KBM-7 (cell line): Measurements from ENCODE around the gene POM121L2.
"Not testable (repeated sequence)": the region's sequence is repeated elsewhere in the genome, so short reads cannot be mapped to it uniquely, and the experiment has no call there.

ENCODE experiments used
- DNase-seq: peaks from one replicate; pipeline ENCODE4 v3.0.0-alpha.2; 2015
- in situ Hi-C: fragments of 300-500 bp; cut with MboI; formaldehyde crosslinking; loops from 2 replicates; pipeline ENCODE4 v1.14.3; 2020; ENCODE audit warnings: low sequenced_read_pairs, low pct_unique_long_range_greater_than_20kb, mixed read lengths

The POM121L2 gene

DNA sequence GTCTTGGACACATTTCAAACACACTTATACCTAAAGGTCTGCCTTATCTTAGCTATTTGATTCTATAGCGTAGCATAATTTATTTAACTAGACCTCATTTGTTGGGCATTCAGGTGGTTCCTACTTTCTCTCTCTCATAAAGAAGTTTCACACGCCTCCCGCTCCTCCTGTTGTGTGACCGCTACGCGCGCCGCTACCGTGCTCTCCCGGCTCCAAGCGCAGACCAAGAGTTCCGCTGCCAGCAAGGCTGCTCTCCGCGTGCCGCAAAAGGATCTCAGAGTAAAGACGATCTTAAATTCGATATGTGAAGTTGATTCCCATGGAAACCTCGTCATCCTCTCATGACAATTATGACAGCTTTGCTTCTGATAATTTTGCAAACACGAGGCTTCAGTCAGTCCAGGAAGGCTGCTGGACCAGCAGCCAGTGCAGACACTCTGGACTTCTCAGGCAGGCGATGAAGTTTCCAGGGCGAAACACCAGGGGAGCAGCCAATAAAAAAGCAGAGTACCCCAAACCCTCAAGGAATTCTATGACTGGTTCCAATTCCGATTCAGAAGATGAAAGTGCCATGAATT, 44.1 kb downstream of the POM121L2 start:
- DNase-seq = no peak
- in situ Hi-C loops = no loop called here

DNA sequence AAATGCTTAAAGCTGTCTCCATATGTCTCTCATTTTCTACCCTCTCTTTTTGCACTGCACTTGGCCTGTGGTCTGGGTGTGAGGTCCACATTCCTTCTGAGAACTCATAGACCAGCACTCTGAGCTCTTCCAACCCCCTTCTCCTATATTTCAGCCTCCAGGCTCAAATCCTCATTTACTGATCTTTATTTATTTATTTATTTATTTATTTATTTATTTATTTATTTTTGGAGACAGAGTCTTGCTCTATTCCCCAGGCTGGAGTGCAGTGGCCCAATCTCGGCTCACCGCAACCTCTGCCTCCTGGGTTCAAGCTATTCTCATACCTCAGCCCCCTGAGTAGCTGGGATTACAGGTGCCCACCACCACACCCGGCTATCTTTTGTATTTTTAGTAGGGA, 45.1 kb downstream of the POM121L2 start:
- DNase-seq, in situ Hi-C loops: not testable (repeated sequence)

DNA sequence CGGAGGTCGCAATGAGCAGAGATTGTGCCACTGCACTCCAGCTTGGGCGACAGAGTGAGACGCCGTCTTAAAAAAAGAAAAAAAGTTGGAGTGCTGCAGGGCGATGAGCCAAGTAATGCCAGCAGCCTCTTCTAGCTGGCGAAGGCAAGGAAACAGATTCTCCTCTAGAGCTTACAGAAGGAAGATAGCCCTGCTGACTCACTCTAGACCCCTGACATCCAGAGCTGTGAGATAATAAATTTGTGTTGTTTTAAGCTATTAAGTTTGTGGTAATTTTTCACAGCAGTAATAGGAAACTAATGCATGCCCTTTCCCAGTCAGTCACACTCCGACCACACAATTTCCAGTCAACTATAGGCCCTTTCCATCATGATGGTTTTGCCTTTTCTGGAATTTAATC, 48.2 kb downstream of the POM121L2 start:
- no peak for DNase-seq
- in situ Hi-C loops = no loop called here

DNA sequence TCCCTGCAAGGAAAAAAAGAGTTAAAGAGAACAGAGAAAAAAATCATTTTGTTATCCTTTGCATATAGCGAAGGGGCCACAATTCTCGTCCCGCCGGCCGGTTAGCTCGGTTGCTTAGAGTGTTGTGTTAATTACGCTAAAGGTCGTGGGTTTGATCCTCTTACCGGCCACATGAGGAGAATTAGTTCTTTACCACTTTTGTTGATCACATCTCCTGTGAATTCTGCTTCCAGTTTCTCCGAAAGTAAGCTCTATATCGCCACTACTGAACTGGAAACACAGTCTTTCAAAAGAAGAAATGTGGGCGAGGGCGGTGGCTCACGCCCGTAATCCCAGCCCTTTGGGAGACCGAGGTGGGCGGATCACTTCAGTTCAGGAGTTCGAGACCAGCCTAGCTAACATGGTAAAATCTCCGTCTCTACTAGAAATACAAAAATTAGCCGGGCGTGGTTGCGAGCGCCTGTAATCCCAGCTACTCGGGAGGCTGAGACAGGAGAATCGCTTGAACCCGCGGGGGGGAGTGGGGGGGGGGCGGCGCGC, 51.2 kb downstream of the POM121L2 start:
- DNase-seq = no peak
- in situ Hi-C loops = no loop called here

DNA sequence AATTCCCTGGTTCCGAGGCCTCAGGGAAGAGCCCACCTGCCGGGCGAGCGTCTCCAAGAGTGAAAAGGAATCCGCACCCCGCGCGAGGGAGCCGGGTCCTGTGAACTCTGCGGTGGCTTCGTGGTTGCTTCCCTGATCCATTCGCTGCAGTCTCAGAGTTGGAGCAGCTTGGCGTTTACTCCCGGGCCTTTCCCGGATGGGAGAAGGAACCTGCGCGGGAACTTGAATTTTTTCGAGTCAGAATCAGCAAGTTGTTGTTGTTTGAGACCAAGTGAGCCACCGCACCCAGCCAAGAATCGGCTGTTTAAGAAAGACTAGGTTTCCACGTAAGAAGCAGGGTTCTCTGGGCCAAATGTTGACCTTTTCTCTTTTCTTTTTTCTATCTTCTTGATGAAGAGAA, 51.7 kb downstream of the POM121L2 start:
- no peak for DNase-seq
- in situ Hi-C loops = no loop called here
